ENCODE results near the gene SEC24D.
"Not testable (repeated sequence)": the region's sequence is repeated elsewhere in the genome, so short reads cannot be mapped to it uniquely, and the experiment has no call there.

The SEC24D gene

GRCh38 chr4:118807659-118808058 is 28.3 kb downstream of the SEC24D start:
- Histone ChIP-seq H3K36me3 (ENCODE audit: control insufficient read depth in 2 of 2, insufficient read depth in 2 of 2, low read length in 2 of 2) (peaks cover 19 to 26% of the 10 kb centered on the region in 2 donors), H3K9ac (ENCODE audit: low read length in 2 of 2) (no peak overlapping the region), H3K4me1 (ENCODE audit: control insufficient read depth, insufficient read depth, low read length) (no peaks in the 10 kb centered on the region), H3K27me3 (ENCODE audit: control insufficient read depth in 1 of 2, insufficient read depth in 2 of 2, low read length in 2 of 2) (no peaks in the 10 kb centered on the region), H3K4me3 (ENCODE audit: low read length in 2 of 2) (no peak overlapping the region), H3K9me3 (ENCODE audit: control insufficient read depth in 2 of 2, low read length in 2 of 2) (no peaks in the 10 kb centered on the region), H3K27ac (ENCODE audit: low read length) (no peak overlapping the region)

- H3K9me3 ChIP-seq (ENCODE audit: control insufficient read depth in 2 of 2, low read length in 2 of 2): no peaks in the 10 kb centered on the region
- H3K27me3 ChIP-seq (ENCODE audit: control insufficient read depth in 1 of 2, insufficient read depth in 2 of 2, low read length in 2 of 2): no peaks in the 10 kb centered on the region
- no peak overlapping the region for H3K9ac ChIP-seq (ENCODE audit: low read length in 2 of 2)
- no peak overlapping the region for H3K4me3 ChIP-seq (ENCODE audit: low read length in 2 of 2)
- H3K27ac ChIP-seq (ENCODE audit: low read length): no peak overlapping the region
- peaks cover 29 to 31% of the 10 kb centered on the region in 2 donors for H3K36me3 ChIP-seq (ENCODE audit: control insufficient read depth in 2 of 2, insufficient read depth in 2 of 2, low read length in 2 of 2)
- no peaks in the 10 kb centered on the region for H3K4me1 ChIP-seq (ENCODE audit: control insufficient read depth, insufficient read depth, low read length)
These were observed 32.7 kb downstream of the SEC24D start for GRCh38 chr4:118803253-118803652.

GRCh38 chr4:118801895-118802575 is 33.9 kb downstream of the SEC24D start:
- H3K9me3 ChIP-seq (ENCODE audit: control insufficient read depth in 2 of 2, low read length in 2 of 2): no peaks in the 10 kb centered on the region
- no peaks in the 10 kb centered on the region for H3K27me3 ChIP-seq (ENCODE audit: control insufficient read depth in 1 of 2, insufficient read depth in 2 of 2, low read length in 2 of 2)
- no peaks in the 10 kb centered on the region for H3K4me1 ChIP-seq (ENCODE audit: control insufficient read depth, insufficient read depth, low read length)
- H3K4me3 ChIP-seq (ENCODE audit: low read length in 2 of 2): no peak overlapping the region
- H3K9ac ChIP-seq (ENCODE audit: low read length in 2 of 2): no peak overlapping the region
- H3K36me3 ChIP-seq (ENCODE audit: control insufficient read depth in 2 of 2, insufficient read depth in 2 of 2, low read length in 2 of 2): peaks cover 33% of the 10 kb centered on the region in 2 donors
- no peak overlapping the region for H3K27ac ChIP-seq (ENCODE audit: low read length)

GRCh38 chr4:118799231-118799942 is 36.5 kb downstream of the SEC24D start:
- no peaks in the 10 kb centered on the region for H3K4me1 ChIP-seq (ENCODE audit: control insufficient read depth, insufficient read depth, low read length)
- peaks cover 37 to 40% of the 10 kb centered on the region in 2 donors for H3K36me3 ChIP-seq (ENCODE audit: control insufficient read depth in 2 of 2, insufficient read depth in 2 of 2, low read length in 2 of 2)
- H3K27ac ChIP-seq (ENCODE audit: low read length): peak overlapping the region; percentile 12
- H3K9ac ChIP-seq (ENCODE audit: low read length in 2 of 2): no peak overlapping the region
- H3K27me3 ChIP-seq (ENCODE audit: control insufficient read depth in 1 of 2, insufficient read depth in 2 of 2, low read length in 2 of 2): no peaks in the 10 kb centered on the region
- H3K9me3 ChIP-seq (ENCODE audit: control insufficient read depth in 2 of 2, low read length in 2 of 2): no peaks in the 10 kb centered on the region
- no peak overlapping the region for H3K4me3 ChIP-seq (ENCODE audit: low read length in 2 of 2)

GRCh38 chr4:118798658-118799057 is 37.3 kb downstream of the SEC24D start:
- Histone ChIP-seq H3K27me3 (ENCODE audit: control insufficient read depth in 1 of 2, insufficient read depth in 2 of 2, low read length in 2 of 2) (no peaks in the 10 kb centered on the region), H3K9me3 (ENCODE audit: control insufficient read depth in 2 of 2, low read length in 2 of 2) (no peaks in the 10 kb centered on the region), H3K4me3 (ENCODE audit: low read length in 2 of 2) (no peak overlapping the region), H3K9ac (ENCODE audit: low read length in 2 of 2) (no peak overlapping the region), H3K36me3 (ENCODE audit: control insufficient read depth in 2 of 2, insufficient read depth in 2 of 2, low read length in 2 of 2) (peaks cover 37 to 40% of the 10 kb centered on the region in 2 donors), H3K27ac (ENCODE audit: low read length) (no peak overlapping the region), H3K4me1 (ENCODE audit: control insufficient read depth, insufficient read depth, low read length) (no peaks in the 10 kb centered on the region)

- Histone ChIP-seq H3K9ac (ENCODE audit: low read length in 2 of 2) (no peak overlapping the region), H3K36me3 (ENCODE audit: control insufficient read depth in 2 of 2, insufficient read depth in 2 of 2, low read length in 2 of 2) (peaks cover 37 to 40% of the 10 kb centered on the region in 2 donors), H3K4me1 (ENCODE audit: control insufficient read depth, insufficient read depth, low read length) (no peaks in the 10 kb centered on the region), H3K9me3 (ENCODE audit: control insufficient read depth in 2 of 2, low read length in 2 of 2) (no peaks in the 10 kb centered on the region), H3K27ac (ENCODE audit: low read length) (no peak overlapping the region), H3K27me3 (ENCODE audit: control insufficient read depth in 1 of 2, insufficient read depth in 2 of 2, low read length in 2 of 2) (no peaks in the 10 kb centered on the region), H3K4me3 (ENCODE audit: low read length in 2 of 2) (no peak overlapping the region)
These were observed 38.3 kb downstream of the SEC24D start for GRCh38 chr4:118797558-118798142.

- not testable (repeated sequence) for H3K4me3 ChIP-seq (ENCODE audit: low read length in 2 of 2); H3K27me3 ChIP-seq (ENCODE audit: control insufficient read depth in 1 of 2, insufficient read depth in 2 of 2, low read length in 2 of 2); H3K4me1 ChIP-seq (ENCODE audit: control insufficient read depth, insufficient read depth, low read length); H3K9me3 ChIP-seq (ENCODE audit: control insufficient read depth in 2 of 2, low read length in 2 of 2); H3K9ac ChIP-seq (ENCODE audit: low read length in 2 of 2); H3K27ac ChIP-seq (ENCODE audit: low read length)
- peaks cover 12 to 15% of the 10 kb centered on the region in 2 donors for H3K36me3 ChIP-seq (ENCODE audit: control insufficient read depth in 2 of 2, insufficient read depth in 2 of 2, low read length in 2 of 2)
These were observed 44.1 kb downstream of the SEC24D start for GRCh38 chr4:118791690-118792446.

GRCh38 chr4:118790544-118790943 is 45.4 kb downstream of the SEC24D start:
- Histone ChIP-seq H3K4me3 (ENCODE audit: low read length in 2 of 2) (no peak overlapping the region), H3K9ac (ENCODE audit: low read length in 2 of 2) (peak overlapping the region in 1 of 2 donors; percentile 4), H3K36me3 (ENCODE audit: control insufficient read depth in 2 of 2, insufficient read depth in 2 of 2, low read length in 2 of 2) (peaks cover 4% of the 10 kb centered on the region in 2 donors), H3K4me1 (ENCODE audit: control insufficient read depth, insufficient read depth, low read length) (peaks cover 6% of the 10 kb centered on the region), H3K27me3 (ENCODE audit: control insufficient read depth in 1 of 2, insufficient read depth in 2 of 2, low read length in 2 of 2) (no peaks in the 10 kb centered on the region), H3K9me3 (ENCODE audit: control insufficient read depth in 2 of 2, low read length in 2 of 2) (no peaks in the 10 kb centered on the region), H3K27ac (ENCODE audit: low read length) (no peak overlapping the region)

GRCh38 chr4:118788911-118789310 is 47.0 kb downstream of the SEC24D start:
- no peaks in the 10 kb centered on the region for H3K27me3 ChIP-seq (ENCODE audit: control insufficient read depth in 1 of 2, insufficient read depth in 2 of 2, low read length in 2 of 2)
- peaks cover 0 to 2% of the 10 kb centered on the region in 2 donors for H3K36me3 ChIP-seq (ENCODE audit: control insufficient read depth in 2 of 2, insufficient read depth in 2 of 2, low read length in 2 of 2)
- H3K4me3 ChIP-seq (ENCODE audit: low read length in 2 of 2): no peak overlapping the region
- H3K9ac ChIP-seq (ENCODE audit: low read length in 2 of 2): no peak overlapping the region
- no peaks in the 10 kb centered on the region for H3K9me3 ChIP-seq (ENCODE audit: control insufficient read depth in 2 of 2, low read length in 2 of 2)
- H3K27ac ChIP-seq (ENCODE audit: low read length): no peak overlapping the region
- H3K4me1 ChIP-seq (ENCODE audit: control insufficient read depth, insufficient read depth, low read length): peaks cover 6% of the 10 kb centered on the region

GRCh38 chr4:118787844-118788380 is 48.0 kb downstream of the SEC24D start:
- Histone ChIP-seq H3K27me3 (ENCODE audit: control insufficient read depth in 1 of 2, insufficient read depth in 2 of 2, low read length in 2 of 2) (no peaks in the 10 kb centered on the region), H3K4me1 (ENCODE audit: control insufficient read depth, insufficient read depth, low read length) (peaks cover 6% of the 10 kb centered on the region), H3K4me3 (ENCODE audit: low read length in 2 of 2) (no peak overlapping the region), H3K27ac (ENCODE audit: low read length) (no peak overlapping the region), H3K9me3 (ENCODE audit: control insufficient read depth in 2 of 2, low read length in 2 of 2) (no peaks in the 10 kb centered on the region), H3K9ac (ENCODE audit: low read length in 2 of 2) (no peak overlapping the region), H3K36me3 (ENCODE audit: control insufficient read depth in 2 of 2, insufficient read depth in 2 of 2, low read length in 2 of 2) (peaks cover 0 to 2% of the 10 kb centered on the region in 2 donors)

All from stomach smooth muscle (tissue), 2 donors.